ENCODE data around the gene CNPY1.

DNA sequence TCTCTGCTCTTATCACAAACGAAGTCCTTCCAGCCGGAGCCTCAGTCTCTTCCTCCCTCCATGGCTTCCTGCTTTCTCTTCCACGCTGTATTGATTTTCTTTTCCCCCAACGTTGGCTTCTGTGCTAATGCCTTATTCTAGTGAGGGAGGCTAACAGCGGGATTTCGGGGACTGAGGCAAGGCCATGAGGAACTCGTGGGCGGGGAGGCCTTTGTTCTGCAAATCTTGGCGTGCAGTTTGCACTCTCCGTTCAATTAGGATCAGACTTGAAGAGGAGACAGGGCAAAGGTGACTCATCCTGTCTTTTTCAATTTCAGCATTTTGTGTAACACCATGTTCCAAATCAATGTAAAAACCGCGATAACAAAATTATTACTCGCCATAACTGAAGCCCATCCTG lies 63.1 kb downstream of the CNPY1 start:
- TF ChIP-seq MXI1 (IDR thresholded peaks at IDR 0.05; ENCODE audit: low read depth, low read length) (no peak), NRF1 (IDR thresholded peaks at IDR 0.05; ENCODE audit: low read depth, low read length) (no peak), YY1 (IDR thresholded peaks at IDR 0.05; ENCODE audit: low read depth) (no peak), EP300 (IDR thresholded peaks at IDR 0.05; ENCODE audit: borderline replicate concordance in 1 of 2, low read depth in 1 of 2, low read length in 1 of 2) (no peak), FOXM1 (IDR thresholded peaks at IDR 0.05; ENCODE audit: low read depth) (no peak), RXRA (IDR thresholded peaks at IDR 0.05; ENCODE audit: borderline replicate concordance, low read depth) (no peak)
- TF ChIP-seq, protein P1, sequence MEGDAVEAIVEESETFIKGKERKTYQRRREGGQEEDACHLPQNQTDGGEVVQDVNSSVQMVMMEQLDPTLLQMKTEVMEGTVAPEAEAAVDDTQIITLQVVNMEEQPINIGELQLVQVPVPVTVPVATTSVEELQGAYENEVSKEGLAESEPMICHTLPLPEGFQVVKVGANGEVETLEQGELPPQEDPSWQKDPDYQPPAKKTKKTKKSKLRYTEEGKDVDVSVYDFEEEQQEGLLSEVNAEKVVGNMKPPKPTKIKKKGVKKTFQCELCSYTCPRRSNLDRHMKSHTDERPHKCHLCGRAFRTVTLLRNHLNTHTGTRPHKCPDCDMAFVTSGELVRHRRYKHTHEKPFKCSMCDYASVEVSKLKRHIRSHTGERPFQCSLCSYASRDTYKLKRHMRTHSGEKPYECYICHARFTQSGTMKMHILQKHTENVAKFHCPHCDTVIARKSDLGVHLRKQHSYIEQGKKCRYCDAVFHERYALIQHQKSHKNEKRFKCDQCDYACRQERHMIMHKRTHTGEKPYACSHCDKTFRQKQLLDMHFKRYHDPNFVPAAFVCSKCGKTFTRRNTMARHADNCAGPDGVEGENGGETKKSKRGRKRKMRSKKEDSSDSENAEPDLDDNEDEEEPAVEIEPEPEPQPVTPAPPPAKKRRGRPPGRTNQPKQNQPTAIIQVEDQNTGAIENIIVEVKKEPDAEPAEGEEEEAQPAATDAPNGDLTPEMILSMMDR (IDR thresholded peaks at IDR 0.05): no peak
- TF ChIP-seq, protein P2, sequence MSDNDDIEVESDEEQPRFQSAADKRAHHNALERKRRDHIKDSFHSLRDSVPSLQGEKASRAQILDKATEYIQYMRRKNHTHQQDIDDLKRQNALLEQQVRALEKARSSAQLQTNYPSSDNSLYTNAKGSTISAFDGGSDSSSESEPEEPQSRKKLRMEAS (IDR thresholded peaks at IDR 0.05; ENCODE audit: low read depth): no peak
- TF ChIP-seq, protein P3, sequence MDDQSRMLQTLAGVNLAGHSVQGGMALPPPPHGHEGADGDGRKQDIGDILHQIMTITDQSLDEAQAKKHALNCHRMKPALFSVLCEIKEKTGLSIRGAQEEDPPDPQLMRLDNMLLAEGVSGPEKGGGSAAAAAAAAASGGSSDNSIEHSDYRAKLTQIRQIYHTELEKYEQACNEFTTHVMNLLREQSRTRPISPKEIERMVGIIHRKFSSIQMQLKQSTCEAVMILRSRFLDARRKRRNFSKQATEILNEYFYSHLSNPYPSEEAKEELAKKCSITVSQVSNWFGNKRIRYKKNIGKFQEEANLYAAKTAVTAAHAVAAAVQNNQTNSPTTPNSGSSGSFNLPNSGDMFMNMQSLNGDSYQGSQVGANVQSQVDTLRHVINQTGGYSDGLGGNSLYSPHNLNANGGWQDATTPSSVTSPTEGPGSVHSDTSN (IDR thresholded peaks at IDR 0.05): no peak
- TF ChIP-seq, protein P4, sequence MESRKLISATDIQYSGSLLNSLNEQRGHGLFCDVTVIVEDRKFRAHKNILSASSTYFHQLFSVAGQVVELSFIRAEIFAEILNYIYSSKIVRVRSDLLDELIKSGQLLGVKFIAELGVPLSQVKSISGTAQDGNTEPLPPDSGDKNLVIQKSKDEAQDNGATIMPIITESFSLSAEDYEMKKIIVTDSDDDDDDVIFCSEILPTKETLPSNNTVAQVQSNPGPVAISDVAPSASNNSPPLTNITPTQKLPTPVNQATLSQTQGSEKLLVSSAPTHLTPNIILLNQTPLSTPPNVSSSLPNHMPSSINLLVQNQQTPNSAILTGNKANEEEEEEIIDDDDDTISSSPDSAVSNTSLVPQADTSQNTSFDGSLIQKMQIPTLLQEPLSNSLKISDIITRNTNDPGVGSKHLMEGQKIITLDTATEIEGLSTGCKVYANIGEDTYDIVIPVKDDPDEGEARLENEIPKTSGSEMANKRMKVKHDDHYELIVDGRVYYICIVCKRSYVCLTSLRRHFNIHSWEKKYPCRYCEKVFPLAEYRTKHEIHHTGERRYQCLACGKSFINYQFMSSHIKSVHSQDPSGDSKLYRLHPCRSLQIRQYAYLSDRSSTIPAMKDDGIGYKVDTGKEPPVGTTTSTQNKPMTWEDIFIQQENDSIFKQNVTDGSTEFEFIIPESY (IDR thresholded peaks at IDR 0.05; ENCODE audit: borderline replicate concordance, low read depth): no peak
- TF ChIP-seq, protein P5, sequence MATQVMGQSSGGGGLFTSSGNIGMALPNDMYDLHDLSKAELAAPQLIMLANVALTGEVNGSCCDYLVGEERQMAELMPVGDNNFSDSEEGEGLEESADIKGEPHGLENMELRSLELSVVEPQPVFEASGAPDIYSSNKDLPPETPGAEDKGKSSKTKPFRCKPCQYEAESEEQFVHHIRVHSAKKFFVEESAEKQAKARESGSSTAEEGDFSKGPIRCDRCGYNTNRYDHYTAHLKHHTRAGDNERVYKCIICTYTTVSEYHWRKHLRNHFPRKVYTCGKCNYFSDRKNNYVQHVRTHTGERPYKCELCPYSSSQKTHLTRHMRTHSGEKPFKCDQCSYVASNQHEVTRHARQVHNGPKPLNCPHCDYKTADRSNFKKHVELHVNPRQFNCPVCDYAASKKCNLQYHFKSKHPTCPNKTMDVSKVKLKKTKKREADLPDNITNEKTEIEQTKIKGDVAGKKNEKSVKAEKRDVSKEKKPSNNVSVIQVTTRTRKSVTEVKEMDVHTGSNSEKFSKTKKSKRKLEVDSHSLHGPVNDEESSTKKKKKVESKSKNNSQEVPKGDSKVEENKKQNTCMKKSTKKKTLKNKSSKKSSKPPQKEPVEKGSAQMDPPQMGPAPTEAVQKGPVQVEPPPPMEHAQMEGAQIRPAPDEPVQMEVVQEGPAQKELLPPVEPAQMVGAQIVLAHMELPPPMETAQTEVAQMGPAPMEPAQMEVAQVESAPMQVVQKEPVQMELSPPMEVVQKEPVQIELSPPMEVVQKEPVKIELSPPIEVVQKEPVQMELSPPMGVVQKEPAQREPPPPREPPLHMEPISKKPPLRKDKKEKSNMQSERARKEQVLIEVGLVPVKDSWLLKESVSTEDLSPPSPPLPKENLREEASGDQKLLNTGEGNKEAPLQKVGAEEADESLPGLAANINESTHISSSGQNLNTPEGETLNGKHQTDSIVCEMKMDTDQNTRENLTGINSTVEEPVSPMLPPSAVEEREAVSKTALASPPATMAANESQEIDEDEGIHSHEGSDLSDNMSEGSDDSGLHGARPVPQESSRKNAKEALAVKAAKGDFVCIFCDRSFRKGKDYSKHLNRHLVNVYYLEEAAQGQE (IDR thresholded peaks at IDR 0.05; ENCODE audit: low read depth, low read length): no peak

All from SK-N-SH (cell line).